AG04449 (cell line): ENCODE data around the gene CPT1C.
"Not testable (repeated sequence)": the region's sequence is repeated elsewhere in the genome, so short reads cannot be mapped to it uniquely, and the experiment has no call there.

ENCODE experiments used
- CTCF ChIA-PET: fragments of 350-600 bp; formaldehyde crosslinking; extraction: SDS; loops from one replicate; lab custom pipeline; 2021; ENCODE audit warnings: antibody characterized with exemption; lab: Yijun Ruan, JAX
- POLR2A ChIA-PET: fragments of 400-600, 350-600 bp; formaldehyde crosslinking; extraction: SDS; loops from one replicate; lab custom pipeline; 2020; ENCODE audit warnings: antibody characterized with exemption, inconsistent platforms; lab: Yijun Ruan, JAX
- DNase-seq: peaks from one replicate; pipeline ENCODE4 v3.0.0-alpha.2; 2010; ENCODE audit warnings: low read depth, low spot score
- H3K4me3 ChIP-seq: 2 replicates; pipeline ENCODE4 v1.5.1; 2011; ENCODE audit warnings: low read depth, mild to moderate bottlenecking, control low read depth, low read length
- CTCF ChIP-seq: IDR thresholded peaks from one replicate; pipeline ENCODE4 v1.5.1; 2011; ENCODE audit warnings: mild to moderate bottlenecking, moderate library complexity, low read length, control low read depth, inconsistent platforms; ENCODE audit not compliant: insufficient read depth; ENCODE audit errors: missing control alignments

Gene CPT1C

DNA sequence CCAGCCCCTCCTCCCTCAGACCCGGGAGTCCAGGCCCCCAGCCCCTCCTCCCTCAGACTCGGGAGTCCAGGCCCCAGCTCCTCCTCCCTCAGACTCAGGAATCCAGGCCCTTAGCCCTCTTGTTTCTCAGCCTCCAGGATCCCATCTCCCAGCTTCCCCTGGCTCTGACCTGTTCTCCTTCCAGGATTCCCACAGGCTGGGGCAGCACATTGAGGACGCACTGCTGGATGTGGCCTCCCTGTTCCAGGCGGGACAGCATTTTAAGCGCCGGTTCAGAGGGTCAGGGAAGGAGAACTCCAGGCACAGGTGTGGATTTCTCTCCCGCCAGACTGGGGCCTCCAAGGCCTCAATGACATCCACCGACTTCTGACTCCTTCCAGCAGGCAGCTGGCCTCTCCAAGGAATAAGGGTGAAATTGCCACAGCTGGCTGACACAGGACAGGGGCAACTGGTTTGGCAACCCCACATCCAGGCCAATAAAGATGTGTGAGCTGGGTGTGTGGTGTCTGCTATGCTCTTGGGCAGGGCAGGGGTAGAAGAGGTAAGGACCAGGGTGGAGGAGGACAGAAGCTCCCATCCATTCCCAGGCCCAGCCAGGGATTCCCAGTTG is 22.4 kb downstream of the CPT1C start:
- ChIA-PET CTCF (interaction anchor here (1.0 to 1.3 kb wide), 3 partner anchors 9 to 20 kb away, joined by 3 to 4 read pairs (median 3); no protein-coding TSS in a partner anchor), POLR2A (no interaction called here)
- no peak for TF ChIP-seq CTCF
- no peak overlapping the region for H3K4me3 ChIP-seq
- DNase-seq = no peak

DNA sequence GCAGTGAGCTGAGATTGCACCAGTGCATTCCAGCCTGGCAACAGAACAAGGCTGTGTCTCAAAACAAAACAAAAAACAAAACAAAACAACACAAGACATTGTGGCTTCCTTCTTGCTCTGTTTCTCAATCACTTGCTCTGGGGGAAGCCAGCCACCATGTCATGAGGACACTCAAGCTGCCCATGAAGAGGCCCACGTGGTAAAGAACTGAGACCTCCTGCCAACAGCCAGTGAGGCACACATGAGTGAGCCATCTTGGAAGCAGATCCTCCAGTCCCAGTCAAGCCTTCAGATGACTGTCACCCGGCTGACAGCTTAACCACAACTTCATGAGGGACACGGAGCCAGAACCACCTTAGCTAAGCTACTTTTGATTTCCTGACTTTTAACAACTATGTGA is 25.2 kb downstream of the CPT1C start:
- ChIA-PET CTCF (interaction anchor here (0.9 to 4.1 kb wide), 4 partner anchors 13 to 103 kb away, joined by 3 to 25 read pairs (median 6); no protein-coding TSS in a partner anchor), POLR2A (no interaction called here)
- TF ChIP-seq CTCF = no peak
- DNase-seq = no peak
- no peak overlapping the region for H3K4me3 ChIP-seq

DNA sequence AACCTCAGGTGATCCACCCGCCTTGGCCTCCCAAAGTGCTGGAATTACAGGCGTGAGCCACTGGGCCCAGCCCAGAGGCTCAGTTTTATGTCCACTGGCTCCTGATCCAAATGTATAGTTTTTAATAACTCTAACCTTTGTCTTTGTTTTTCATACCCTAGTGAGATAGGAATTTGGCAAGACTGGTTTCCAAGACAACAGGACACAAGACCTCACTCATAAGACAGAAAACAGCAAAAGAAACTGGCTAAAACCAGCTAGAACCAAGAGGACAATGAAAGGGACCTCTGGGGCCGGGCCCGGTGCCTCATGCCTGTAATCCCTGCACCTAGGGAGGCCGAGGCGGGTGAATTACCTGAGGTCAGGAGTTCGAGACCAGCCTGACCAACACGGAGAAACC is 27.6 kb downstream of the CPT1C start:
- POLR2A ChIA-PET = no interaction called here
- no peak overlapping the region for H3K4me3 ChIP-seq
- CTCF ChIA-PET = interaction anchor here (0.6 to 4.1 kb wide), 10 partner anchors 11 to 213 kb away, joined by 3 to 27 read pairs (median 5); no protein-coding TSS in a partner anchor
- no peak for DNase-seq
- no peak for TF ChIP-seq CTCF

- no peak overlapping the region for H3K4me3 ChIP-seq
- no peak for TF ChIP-seq CTCF
- no peak for DNase-seq
- CTCF ChIA-PET = interaction anchor here (1.4 to 4.1 kb wide), 4 partner anchors 10 to 149 kb away, joined by 5 to 27 read pairs (median 15); no protein-coding TSS in a partner anchor
- POLR2A ChIA-PET = no interaction called here
These were observed 28.1 kb downstream of the CPT1C start for GRCh38 chr19:49718991-49719390.

DNA sequence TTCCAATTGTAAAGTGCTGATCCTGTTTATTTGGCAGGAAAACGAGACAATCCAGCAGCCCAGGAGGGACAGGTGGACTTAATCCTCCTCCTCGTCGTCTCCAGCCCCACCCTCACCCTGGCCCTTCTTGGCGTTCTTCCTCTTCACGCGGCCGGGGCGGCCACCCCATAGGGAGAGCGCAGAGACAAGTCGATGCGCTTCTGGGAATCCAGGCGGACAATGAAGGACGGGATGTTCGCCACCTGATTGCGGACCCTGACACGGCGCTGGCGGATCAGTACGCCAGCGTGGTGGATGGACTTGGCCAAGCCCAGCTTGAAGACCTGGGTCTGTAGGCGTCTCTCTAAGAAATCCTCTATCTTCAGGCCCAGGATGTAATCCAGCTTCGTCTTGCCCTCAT is 28.5 kb downstream of the CPT1C start:
- DNase-seq, POLR2A ChIA-PET: not testable (repeated sequence)
- CTCF ChIA-PET = interaction anchor here (3.6 to 4.1 kb wide), 2 partner anchors 10 to 16 kb away, joined by 25 to 27 read pairs; no protein-coding TSS in a partner anchor

DNA sequence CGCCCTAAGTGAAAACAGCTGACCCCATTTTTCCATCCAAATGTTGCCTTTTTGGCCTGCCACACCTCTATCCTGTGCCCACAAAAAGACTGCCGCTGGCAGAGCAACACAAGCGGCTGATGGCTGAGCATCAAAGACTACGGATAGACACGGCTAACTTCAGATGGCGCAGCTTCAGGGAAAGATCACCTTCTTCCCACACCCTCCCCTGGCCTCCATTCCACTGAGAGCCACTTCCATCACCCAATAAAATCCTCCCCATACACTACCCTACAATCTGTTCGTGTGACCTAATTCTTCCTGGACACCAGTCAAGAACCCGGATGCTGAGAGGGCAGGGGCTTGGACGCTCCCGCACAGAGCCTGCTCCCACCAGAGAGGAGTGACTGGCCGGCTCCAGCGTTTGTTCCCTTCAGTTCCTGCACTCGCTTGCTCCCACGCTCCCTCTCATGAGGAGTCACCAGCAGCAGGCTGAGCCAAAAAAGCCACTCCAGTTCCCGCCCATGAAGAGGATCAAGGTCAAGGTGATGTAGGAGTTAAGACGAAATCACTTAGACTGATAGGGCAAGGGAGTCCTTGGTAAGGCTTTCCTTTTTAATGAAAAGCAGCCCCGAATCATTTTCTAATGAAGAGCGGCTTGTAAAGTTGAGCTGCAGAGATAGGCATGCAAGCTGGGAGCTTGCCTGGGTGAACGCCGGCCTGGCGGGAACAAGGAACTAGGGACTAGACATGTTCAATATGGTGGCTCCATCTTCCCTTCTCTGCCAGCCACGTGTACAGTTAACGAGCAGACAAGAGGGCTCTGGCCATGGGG is 36.5 kb downstream of the CPT1C start:
- TF ChIP-seq CTCF = no peak
- ChIA-PET POLR2A (no interaction called here), CTCF (interaction anchor here (1.2 to 4.7 kb wide), 2 partner anchors 9 to 46 kb away, joined by 3 to 27 read pairs; no protein-coding TSS in a partner anchor)
- no peak overlapping the region for H3K4me3 ChIP-seq
- DNase-seq = no peak

More for the DNA sequence above, 28.5 kb downstream of the CPT1C start:
- not testable (repeated sequence) for H3K4me3 ChIP-seq
